ENCODE results near the gene VAMP8.

GRCh38 chr2:85589982-85590791 lies 12.8 kb downstream of the VAMP8 start:
- no peak for TF ChIP-seq CTCF (IDR thresholded peaks at IDR 0.05)
- peak in 1 of 4 donors; percentile 3 for TF ChIP-seq POLR2A (IDR thresholded peaks at IDR 0.05)
